ENCODE measurements around the gene ADA.

ADA gene

DNA sequence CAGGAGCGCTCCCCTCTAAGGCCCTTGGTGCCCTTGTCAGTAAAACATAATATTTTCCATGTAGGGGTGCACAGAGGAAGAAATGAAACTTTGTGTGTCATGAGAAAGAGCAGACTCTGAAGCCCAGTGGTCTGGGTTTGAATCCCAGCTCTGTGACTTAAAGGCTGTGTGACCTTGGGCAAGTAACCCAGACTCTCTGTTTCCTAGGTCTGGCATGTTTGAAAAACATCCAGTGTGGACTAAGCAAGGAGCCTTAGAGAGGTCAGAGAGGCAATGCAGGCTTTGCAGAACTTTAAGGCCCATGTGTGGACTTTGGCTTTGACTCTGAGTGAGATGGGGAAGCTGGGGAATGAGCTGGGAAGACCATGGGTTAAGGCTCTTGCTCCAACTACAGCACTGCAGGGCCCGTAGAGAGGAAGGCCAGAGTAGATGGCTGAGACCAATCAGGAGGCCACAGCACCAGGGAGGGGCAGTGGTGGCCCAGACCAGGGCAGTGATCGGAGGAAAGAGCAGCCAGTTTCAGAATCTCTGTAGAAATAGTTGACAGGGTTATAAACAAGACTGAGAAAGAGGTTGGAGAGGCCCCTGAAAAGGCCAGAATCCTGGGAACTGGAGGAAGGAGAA is 18.2 kb downstream of the ADA start:
- Histone ChIP-seq H3K9ac (ENCODE audit: low read depth, low read length, poor library complexity, severe bottlenecking) (no peak overlapping the region), H3K36me3 (ENCODE audit: insufficient read depth, low read length) (peaks cover 54% of the 10 kb centered on the region; the same call in 1 of the 2 replicates), H4K20me1 (ENCODE audit: insufficient read depth, low read length, poor library complexity, severe bottlenecking) (no peaks in the 10 kb centered on the region), H3K4me1 (ENCODE audit: insufficient read depth, low read length, poor library complexity, severe bottlenecking) (no peaks in the 10 kb centered on the region), H2AFZ (ENCODE audit: low read length) (no peak overlapping the region), H3K9me3 (ENCODE audit: insufficient read depth, low read depth, low read length) (no peaks in the 10 kb centered on the region), H3K27me3 (ENCODE audit: insufficient read depth, low read length, poor library complexity, severe bottlenecking) (no peaks in the 10 kb centered on the region), H3K9me2 (replicated peaks; ENCODE audit: low read depth, low read length) (no peaks in the 10 kb centered on the region), H3K79me2 (ENCODE audit: insufficient read depth, low read length) (peaks cover 7% of the 10 kb centered on the region; the same call in 1 of the 2 replicates), H3K4me2 (ENCODE audit: low read depth, low read length, poor library complexity, severe bottlenecking) (no peak overlapping the region), H3K4me3 (ENCODE audit: low read length, poor library complexity, severe bottlenecking) (no peak overlapping the region), H3F3A (ENCODE audit: low read depth) (no peaks in the 10 kb centered on the region)
- TF ChIP-seq, protein P1, sequence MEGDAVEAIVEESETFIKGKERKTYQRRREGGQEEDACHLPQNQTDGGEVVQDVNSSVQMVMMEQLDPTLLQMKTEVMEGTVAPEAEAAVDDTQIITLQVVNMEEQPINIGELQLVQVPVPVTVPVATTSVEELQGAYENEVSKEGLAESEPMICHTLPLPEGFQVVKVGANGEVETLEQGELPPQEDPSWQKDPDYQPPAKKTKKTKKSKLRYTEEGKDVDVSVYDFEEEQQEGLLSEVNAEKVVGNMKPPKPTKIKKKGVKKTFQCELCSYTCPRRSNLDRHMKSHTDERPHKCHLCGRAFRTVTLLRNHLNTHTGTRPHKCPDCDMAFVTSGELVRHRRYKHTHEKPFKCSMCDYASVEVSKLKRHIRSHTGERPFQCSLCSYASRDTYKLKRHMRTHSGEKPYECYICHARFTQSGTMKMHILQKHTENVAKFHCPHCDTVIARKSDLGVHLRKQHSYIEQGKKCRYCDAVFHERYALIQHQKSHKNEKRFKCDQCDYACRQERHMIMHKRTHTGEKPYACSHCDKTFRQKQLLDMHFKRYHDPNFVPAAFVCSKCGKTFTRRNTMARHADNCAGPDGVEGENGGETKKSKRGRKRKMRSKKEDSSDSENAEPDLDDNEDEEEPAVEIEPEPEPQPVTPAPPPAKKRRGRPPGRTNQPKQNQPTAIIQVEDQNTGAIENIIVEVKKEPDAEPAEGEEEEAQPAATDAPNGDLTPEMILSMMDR (conservative IDR thresholded peaks at IDR 0.05; ENCODE audit: low read length), result no peak
- TF ChIP-seq EZH2phosphoT487 (IDR thresholded peaks at IDR 0.05; ENCODE audit: borderline replicate concordance), result no peak

DNA sequence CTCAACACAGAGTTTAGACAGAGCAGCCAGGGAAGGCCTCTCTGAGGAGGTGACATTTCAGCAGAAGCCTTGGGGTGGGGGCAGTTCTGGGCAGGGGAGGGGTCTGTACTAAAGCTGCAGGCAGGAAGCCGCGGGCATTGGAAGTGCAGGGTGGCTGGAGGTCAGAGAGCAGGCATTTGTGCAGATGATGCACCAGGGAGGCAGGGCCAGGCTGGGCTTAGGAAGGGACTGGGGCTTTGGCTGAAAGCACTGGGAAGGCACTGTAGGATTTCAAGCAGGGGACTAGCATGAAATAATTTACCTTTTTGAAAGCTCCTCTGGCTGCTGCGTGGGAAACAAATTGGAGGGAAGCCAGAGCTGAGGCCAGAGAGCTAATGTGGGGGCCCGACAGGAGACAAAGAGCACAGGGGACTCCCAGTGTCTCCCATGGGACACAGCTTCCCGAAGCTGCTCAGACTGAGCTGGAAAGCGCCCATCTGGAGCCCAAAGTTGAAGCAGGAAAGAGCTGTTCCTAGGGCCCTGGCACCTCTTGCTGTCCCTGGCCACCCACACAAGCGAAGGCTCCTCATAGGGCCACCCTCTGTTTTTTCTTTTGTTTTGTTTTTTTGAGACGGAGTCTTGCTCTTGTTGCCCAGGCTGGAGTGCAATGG is 19.3 kb downstream of the ADA start:
- Histone ChIP-seq H3K9ac (ENCODE audit: low read depth, low read length, poor library complexity, severe bottlenecking) (no peak overlapping the region), H3K27me3 (ENCODE audit: insufficient read depth, low read length, poor library complexity, severe bottlenecking) (no peaks in the 10 kb centered on the region), H3K4me3 (ENCODE audit: low read length, poor library complexity, severe bottlenecking) (no peak overlapping the region), H2AFZ (ENCODE audit: low read length) (no peak overlapping the region), H3K4me2 (ENCODE audit: low read depth, low read length, poor library complexity, severe bottlenecking) (no peak overlapping the region), H3K36me3 (ENCODE audit: insufficient read depth, low read length) (peaks cover 64% of the 10 kb centered on the region; the same call in 1 of the 2 replicates), H3K4me1 (ENCODE audit: insufficient read depth, low read length, poor library complexity, severe bottlenecking) (no peaks in the 10 kb centered on the region), H3F3A (ENCODE audit: low read depth) (no peaks in the 10 kb centered on the region), H4K20me1 (ENCODE audit: insufficient read depth, low read length, poor library complexity, severe bottlenecking) (no peaks in the 10 kb centered on the region), H3K9me3 (ENCODE audit: insufficient read depth, low read depth, low read length) (no peaks in the 10 kb centered on the region), H3K79me2 (ENCODE audit: insufficient read depth, low read length) (peaks cover 4% of the 10 kb centered on the region; the same call in 1 of the 2 replicates), H3K9me2 (replicated peaks; ENCODE audit: low read depth, low read length) (no peaks in the 10 kb centered on the region)
- no peak for TF ChIP-seq EZH2phosphoT487 (IDR thresholded peaks at IDR 0.05; ENCODE audit: borderline replicate concordance)
- TF ChIP-seq, protein P1 (conservative IDR thresholded peaks at IDR 0.05; ENCODE audit: low read length), result no peak

DNA sequence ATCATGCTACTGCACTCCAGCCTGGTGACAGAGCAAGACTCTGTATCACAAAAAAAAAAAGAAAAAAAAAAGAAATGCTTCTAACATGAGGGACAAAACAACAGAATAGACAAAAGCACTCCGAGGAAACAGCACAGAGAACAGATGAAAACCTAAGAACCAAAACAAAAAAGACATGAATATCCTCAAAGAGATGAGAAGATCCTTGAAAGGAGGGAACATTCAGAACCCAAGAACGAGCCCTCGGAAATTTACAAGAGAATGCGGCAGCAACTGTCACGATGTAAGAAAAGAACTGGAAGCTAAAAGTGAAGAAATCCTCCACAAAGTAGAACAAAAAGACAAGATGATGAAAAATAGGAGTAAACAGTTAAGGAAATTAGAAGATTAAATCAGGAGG is 21.2 kb downstream of the ADA start:
- Histone ChIP-seq H3K9me3 (ENCODE audit: insufficient read depth, low read depth, low read length) (no peaks in the 10 kb centered on the region), H3K9ac (ENCODE audit: low read depth, low read length, poor library complexity, severe bottlenecking) (no peak overlapping the region), H4K20me1 (ENCODE audit: insufficient read depth, low read length, poor library complexity, severe bottlenecking) (no peaks in the 10 kb centered on the region), H3K4me2 (ENCODE audit: low read depth, low read length, poor library complexity, severe bottlenecking) (no peak overlapping the region), H3K4me1 (ENCODE audit: insufficient read depth, low read length, poor library complexity, severe bottlenecking) (no peaks in the 10 kb centered on the region), H2AFZ (ENCODE audit: low read length) (no peak overlapping the region), H3K27me3 (ENCODE audit: insufficient read depth, low read length, poor library complexity, severe bottlenecking) (no peaks in the 10 kb centered on the region), H3K9me2 (replicated peaks; ENCODE audit: low read depth, low read length) (no peaks in the 10 kb centered on the region), H3K36me3 (ENCODE audit: insufficient read depth, low read length) (peaks cover 69% of the 10 kb centered on the region; the same call in 1 of the 2 replicates), H3K79me2 (ENCODE audit: insufficient read depth, low read length) (no peaks in the 10 kb centered on the region), H3F3A (ENCODE audit: low read depth) (no peaks in the 10 kb centered on the region), H3K4me3 (ENCODE audit: low read length, poor library complexity, severe bottlenecking) (no peak overlapping the region)
- TF ChIP-seq EZH2phosphoT487 (IDR thresholded peaks at IDR 0.05; ENCODE audit: borderline replicate concordance), result no peak
- TF ChIP-seq, protein P1 (conservative IDR thresholded peaks at IDR 0.05; ENCODE audit: low read length), result no peak
